Transverse colon (tissue), 4 donors: ENCODE data around the gene LRRC75A.

Source experiments
- EP300 ChIP-seq: sonication (generic); formaldehyde crosslinking; IDR thresholded peaks from one replicate; pipeline ENCODE4 v1.6.1; 2017; ENCODE audit warnings: antibody characterized with exemption, low read depth
- POLR2A ChIP-seq: fragments of 450-650 bp; IDR thresholded peaks from one replicate; pipeline ENCODE4 v1.6.1; 2016; ENCODE audit warnings: antibody characterized with exemption, mild to moderate bottlenecking, moderate library complexity
- POLR2AphosphoS5 ChIP-seq, 3 donors: sonication (generic); formaldehyde crosslinking; IDR thresholded peaks; one replicate each; pipeline ENCODE4 v1.6.1; 2016; ENCODE audit warnings: antibody characterized with exemption in 3 of 3
- TF ChIP-seq, protein P1 (sequence below), 5 experiments: fragments of 200-600 bp in 3 of 5; fragments of 450-650 bp in 2 of 5; sonication (generic) in 3 of 5; IDR thresholded peaks; 1 replicate in 2 of 5; 2 replicates in 3 of 5; pipeline ENCODE4 v1.5.1; 2016 to 2017; ENCODE audit warnings: antibody characterized with exemption in 5 of 5, inconsistent platforms in 3 of 5, mild to moderate bottlenecking in 2 of 5, moderate library complexity in 1 of 5

DNA sequence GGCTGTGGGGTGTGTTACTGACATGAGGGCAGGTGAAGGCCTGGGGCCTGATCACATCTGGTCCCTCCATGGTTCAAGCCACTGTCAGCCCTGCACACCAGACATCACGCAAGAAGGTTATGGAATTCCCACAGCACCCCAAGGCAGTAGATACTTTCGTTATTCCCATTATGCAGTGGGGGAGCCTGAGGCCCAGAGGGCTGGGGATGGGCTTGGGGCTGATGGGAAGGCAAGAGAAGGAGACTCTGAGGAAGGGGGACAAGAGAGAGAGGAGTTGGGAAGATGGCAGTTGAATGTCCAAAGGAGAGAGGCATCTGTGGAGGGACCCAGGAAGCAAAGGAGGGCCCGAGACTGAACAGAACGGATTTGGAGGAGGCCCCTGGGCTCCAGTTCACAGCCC is 42.0 kb downstream of the LRRC75A start:
- TF ChIP-seq, protein P1, sequence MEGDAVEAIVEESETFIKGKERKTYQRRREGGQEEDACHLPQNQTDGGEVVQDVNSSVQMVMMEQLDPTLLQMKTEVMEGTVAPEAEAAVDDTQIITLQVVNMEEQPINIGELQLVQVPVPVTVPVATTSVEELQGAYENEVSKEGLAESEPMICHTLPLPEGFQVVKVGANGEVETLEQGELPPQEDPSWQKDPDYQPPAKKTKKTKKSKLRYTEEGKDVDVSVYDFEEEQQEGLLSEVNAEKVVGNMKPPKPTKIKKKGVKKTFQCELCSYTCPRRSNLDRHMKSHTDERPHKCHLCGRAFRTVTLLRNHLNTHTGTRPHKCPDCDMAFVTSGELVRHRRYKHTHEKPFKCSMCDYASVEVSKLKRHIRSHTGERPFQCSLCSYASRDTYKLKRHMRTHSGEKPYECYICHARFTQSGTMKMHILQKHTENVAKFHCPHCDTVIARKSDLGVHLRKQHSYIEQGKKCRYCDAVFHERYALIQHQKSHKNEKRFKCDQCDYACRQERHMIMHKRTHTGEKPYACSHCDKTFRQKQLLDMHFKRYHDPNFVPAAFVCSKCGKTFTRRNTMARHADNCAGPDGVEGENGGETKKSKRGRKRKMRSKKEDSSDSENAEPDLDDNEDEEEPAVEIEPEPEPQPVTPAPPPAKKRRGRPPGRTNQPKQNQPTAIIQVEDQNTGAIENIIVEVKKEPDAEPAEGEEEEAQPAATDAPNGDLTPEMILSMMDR (IDR thresholded peaks at IDR 0.05) = no peak
- TF ChIP-seq POLR2A (no peak), POLR2AphosphoS5 (IDR thresholded peaks at IDR 0.05) (no peak), EP300 (no peak)
